A549 (cell line): ENCODE results near the gene TNRC6A. TPM values are rescaled to one million over a fixed set of nuclear protein-coding genes. Genes with fewer than 3 reads are reported as not detected.

Experiments used
- ATAC-seq, 2 experiments: fragments of 200-7000 bp in 1 of 2; fragments of >200 bp in 1 of 2; cut with Nextera tagmentation in 1 of 2; cut with Tn5 transposase in 1 of 2; 3 replicates each; pipeline versions ENCODE4 v1.8.0 to v1.9.1; 2018 to 2020; ENCODE audit warnings: mild to moderate bottlenecking in 1 of 2, moderate library complexity in 1 of 2
- CTCF ChIA-PET: fragments of 300-600 bp; sonication (Branson Sonifier 250); formaldehyde crosslinking; extraction: SDS; loops from one replicate; lab custom pipeline; 2021; ENCODE audit warnings: antibody characterized with exemption, inconsistent platforms; lab: Yijun Ruan, JAX
- POLR2A ChIA-PET: fragments of 350-600 bp; formaldehyde crosslinking; extraction: SDS; loops from one replicate; lab custom pipeline; 2021; ENCODE audit warnings: antibody characterized with exemption, inconsistent platforms; lab: Yijun Ruan, JAX
- DNase-seq, 2 experiments: peaks; one replicate each; pipeline versions ENCODE4 v3.0.0 to v3.0.0-alpha.2; 2011 to 2016; ENCODE audit warnings: low read depth in 1 of 2, low spot score in 1 of 2
- FAIRE-seq: peaks from 2 replicates; lab custom pipeline; 2011; peaks lifted over from hg19 to GRCh38; lab: Jason Lieb, UNC
- H3K27ac ChIP-seq, 2 experiments: fragments of >200 bp; sonication (Bioruptor Twin); formaldehyde crosslinking; 3 replicates each; pipeline ENCODE4 v1.5.1; 2016 to 2017
- H3K4me1 ChIP-seq: fragments of >200 bp; sonication (Bioruptor Twin); formaldehyde crosslinking; 3 replicates; pipeline ENCODE4 v1.6.1; 2016
- H3K4me2 ChIP-seq: fragments of >200 bp; sonication (Bioruptor Twin); formaldehyde crosslinking; 3 replicates; pipeline ENCODE4 v1.6.1; 2016
- H3K4me3 ChIP-seq: fragments of >200 bp; sonication (Bioruptor Twin); formaldehyde crosslinking; 3 replicates; pipeline ENCODE4 v1.5.1; 2016
- H3K9me3 ChIP-seq: fragments of >200 bp; sonication (Bioruptor Twin); formaldehyde crosslinking; 3 replicates; pipeline ENCODE4 v1.6.1; 2016
- ATOH8 ChIP-seq: fragments of 250-450 bp; sonication (Bioruptor Pico); IDR thresholded peaks from 2 replicates; pipeline ENCODE4 v1.5.0; 2020; ENCODE audit warnings: low read depth, mild to moderate bottlenecking, moderate library complexity
- CBX2 ChIP-seq: fragments of 200-600 bp; sonication (generic); IDR thresholded peaks from 2 replicates; pipeline ENCODE4 v1.6.1; 2016; ENCODE audit warnings: low read depth, mild to moderate bottlenecking, borderline replicate concordance
- CEBPB ChIP-seq, 2 experiments: fragments of >200 bp in 1 of 2; sonication (Bioruptor Twin) in 1 of 2; formaldehyde crosslinking in 1 of 2; IDR thresholded peaks; 2 replicates each; pipeline ENCODE4 v1.6.1; 2012 to 2016
- CHD2 ChIP-seq: fragments of 150-350 bp; IDR thresholded peaks from 2 replicates; pipeline ENCODE4 v1.6.1; 2014; ENCODE audit warnings: low read length; ENCODE audit not compliant: partially characterized antibody
- CHD4 ChIP-seq: fragments of 200-600 bp; sonication (generic); IDR thresholded peaks from 2 replicates; pipeline ENCODE4 v1.6.1; 2016; ENCODE audit warnings: antibody characterized with exemption, mild to moderate bottlenecking, borderline replicate concordance
- CTCF ChIP-seq: fragments of >200 bp; sonication (Bioruptor Twin); formaldehyde crosslinking; IDR thresholded peaks from 3 replicates; pipeline ENCODE4 v1.5.1; 2016
- E2F6 ChIP-seq: IDR thresholded peaks from 2 replicates; pipeline ENCODE4 v1.6.1; 2012; ENCODE audit warnings: low read depth, borderline replicate concordance
- EP300 ChIP-seq, 2 experiments: fragments of >200 bp; sonication (Bioruptor Twin); formaldehyde crosslinking; IDR thresholded peaks; 2 replicates in 1 of 2; 3 replicates in 1 of 2; pipeline ENCODE4 v1.6.1; 2016 to 2017
- ESRRA ChIP-seq: fragments of 150-350 bp; IDR thresholded peaks from 2 replicates; pipeline ENCODE4 v1.6.1; 2014; ENCODE audit warnings: mild to moderate bottlenecking, low read length, borderline replicate concordance
- FOSL2 ChIP-seq, 2 experiments: fragments of 450-650 bp in 1 of 2; fragments of >200 bp in 1 of 2; sonication (Bioruptor Twin) in 1 of 2; formaldehyde crosslinking; IDR thresholded peaks; 2 replicates each; pipeline versions ENCODE4 v1.5.0 to v1.6.1; 2016 to 2020; ENCODE audit warnings: mild to moderate bottlenecking in 1 of 2, moderate library complexity in 1 of 2
- FOXS1 ChIP-seq: fragments of 250-450 bp; sonication (Bioruptor Pico); IDR thresholded peaks from 2 replicates; pipeline ENCODE4 v1.5.0; 2020; ENCODE audit warnings: mild to moderate bottlenecking, moderate library complexity
- GATA3 ChIP-seq: IDR thresholded peaks from 2 replicates; pipeline ENCODE4 v1.6.1; 2012; ENCODE audit warnings: borderline replicate concordance
- HES2 ChIP-seq: fragments of >200 bp; sonication (Bioruptor Twin); formaldehyde crosslinking; IDR thresholded peaks from 2 replicates; pipeline ENCODE4 v1.6.1; 2016
- HEYL ChIP-seq: fragments of 250-450 bp; sonication (Bioruptor Pico); IDR thresholded peaks from 2 replicates; pipeline ENCODE4 v1.8.0; 2021; ENCODE audit warnings: mild to moderate bottlenecking, moderate library complexity
- HOXB13 ChIP-seq: fragments of 250-450 bp; sonication (Bioruptor Pico); IDR thresholded peaks from 2 replicates; pipeline ENCODE4 v1.5.0; 2020; ENCODE audit warnings: low read depth, mild to moderate bottlenecking, moderate library complexity
- HOXB5 ChIP-seq: fragments of 250-450 bp; sonication (Bioruptor Pico); IDR thresholded peaks from 2 replicates; pipeline ENCODE4 v1.5.0; 2020; ENCODE audit warnings: mild to moderate bottlenecking, moderate library complexity
- JUN ChIP-seq, 2 experiments: fragments of >200 bp; sonication (Bioruptor Twin); formaldehyde crosslinking; IDR thresholded peaks; 2 replicates in 1 of 2; 3 replicates in 1 of 2; pipeline ENCODE4 v1.6.1; 2016 to 2017
- JUNB ChIP-seq: fragments of >200 bp; sonication (Bioruptor Twin); formaldehyde crosslinking; IDR thresholded peaks from 2 replicates; pipeline ENCODE4 v1.6.1; 2016
- KDM1A ChIP-seq: fragments of 200-600 bp; sonication (generic); IDR thresholded peaks from 2 replicates; pipeline ENCODE4 v1.6.1; 2016; ENCODE audit warnings: low read depth, mild to moderate bottlenecking
- MAX ChIP-seq: IDR thresholded peaks from 2 replicates; pipeline ENCODE4 v1.6.1; 2012
- MYC ChIP-seq: IDR thresholded peaks from 2 replicates; pipeline ENCODE4 v1.6.1; 2012; ENCODE audit warnings: mild to moderate bottlenecking, inconsistent platforms, low read length, improper control_type of control experiment, borderline replicate concordance
- NFE2L2 ChIP-seq: fragments of 150-350 bp; conservative IDR thresholded peaks from 2 replicates; pipeline ENCODE4 v1.6.1; 2014; ENCODE audit warnings: low read length
- PBX3 ChIP-seq: IDR thresholded peaks from 2 replicates; pipeline ENCODE4 v1.6.1; 2012
- PHF8 ChIP-seq: fragments of 200-600 bp; sonication (generic); IDR thresholded peaks from 2 replicates; pipeline ENCODE4 v1.6.1; 2016; ENCODE audit warnings: low read depth, mild to moderate bottlenecking, antibody characterized with exemption, moderate library complexity, borderline replicate concordance
- POLR2A ChIP-seq: IDR thresholded peaks from 2 replicates; pipeline ENCODE4 v1.6.1; 2012; ENCODE audit warnings: mild to moderate bottlenecking, low read length
- RAD21 ChIP-seq, 2 experiments: fragments of >200 bp in 1 of 2; sonication (Bioruptor Twin) in 1 of 2; formaldehyde crosslinking in 1 of 2; IDR thresholded peaks in 1 of 2; conservative IDR thresholded peaks in 1 of 2; 2 replicates in 1 of 2; 3 replicates in 1 of 2; pipeline ENCODE4 v1.6.1; 2012 to 2018; ENCODE audit warnings: inconsistent platforms in 1 of 2
- RFX5 ChIP-seq: fragments of 450-650 bp; IDR thresholded peaks from 2 replicates; pipeline ENCODE4 v1.7.1; 2014; ENCODE audit warnings: antibody characterized with exemption, mild to moderate bottlenecking, moderate library complexity
- RNF2 ChIP-seq: fragments of 200-600 bp; sonication (generic); IDR thresholded peaks from 2 replicates; pipeline ENCODE4 v1.6.1; 2016; ENCODE audit warnings: low read depth, mild to moderate bottlenecking, antibody characterized with exemption, moderate library complexity, borderline replicate concordance
- SMC3 ChIP-seq: fragments of >200 bp; sonication (Bioruptor Twin); formaldehyde crosslinking; IDR thresholded peaks from 3 replicates; pipeline ENCODE4 v1.6.1; 2018; ENCODE audit warnings: inconsistent platforms
- SREBF2 ChIP-seq: fragments of 450-650 bp; IDR thresholded peaks from 2 replicates; pipeline ENCODE4 v1.6.1; 2014; ENCODE audit warnings: mild to moderate bottlenecking, moderate library complexity
- TP53 ChIP-seq: fragments of 250-450 bp; sonication (Bioruptor Pico); IDR thresholded peaks from 2 replicates; pipeline ENCODE4 v1.5.0; 2021; ENCODE audit warnings: mild to moderate bottlenecking, moderate library complexity
- ZNF302 ChIP-seq: fragments of 250-450 bp; sonication (Bioruptor Pico); IDR thresholded peaks from 2 replicates; pipeline ENCODE4 v1.9.0; 2021; ENCODE audit warnings: inconsistent platforms, mild to moderate bottlenecking, moderate library complexity
- WGBS: methylation state at CpG from one replicate; pipeline ENCODE4 v1.1.6; 2017; ENCODE audit errors: missing lambda C conversion rate; 5-methylcytosine and 5-hydroxymethylcytosine counted together
- polyA plus RNA-seq, 4 experiments: library from polyadenylated mRNA; depleted of rRNA in 3 of 4; stranded (reverse); fragments of >200 nt; fragmentation: RNase III in 1 of 4; extraction: RNeasy Plus Mini Kit Qiagen cat#74134 plus additional on column Dnase treatment in 1 of 4; gene quantifications; 2 replicates in 3 of 4; 3 replicates in 1 of 4; pipeline ENCODE4 v1.2.3, GENCODE V29; 2011 to 2017

The TNRC6A gene
- polyA plus RNA-seq, 2 of the 4 experiments (the other 2 are of a cell fraction): 26.7 to 51.6 TPM

GRCh38 chr16:24852281-24852721 is 122.8 kb downstream of the TNRC6A start:
- H3K4me3 ChIP-seq: no peak overlapping the region
- no peak for FAIRE-seq
- DNase-seq: peak in 1 of 2 experiments; percentile 80
- H3K27ac ChIP-seq: peak overlapping the region; percentile 83 to 89
- CTCF ChIA-PET: interaction anchor here (0.5 to 4.3 kb wide), 3 partner anchors 18 to 46 kb away, joined by 4 to 22 read pairs (median 4); no protein-coding TSS in a partner anchor
- H3K9me3 ChIP-seq: no peaks in the 10 kb centered on the region
- POLR2A ChIA-PET: no interaction called here
- TF ChIP-seq TP53 (no peak), RAD21 (conservative IDR thresholded peaks at IDR 0.05 in 1 of 2, IDR thresholded peaks at IDR 0.05 in 1 of 2) (0 out of 5 replicates have a peak, but pooled peaks of 1 of the 2 experiments have one; percentile 11), JUN (IDR thresholded peaks at IDR 0.05) (0 out of 5 replicates have a peak, but pooled peaks of 1 of the 2 experiments have one; percentile 34), SMC3 (0 out of 3 replicates have a peak, but pooled peaks have one; percentile 7), RFX5 (no peak)
- TF ChIP-seq, all 56 proteins: peak for 3
- Histone ChIP-seq H3K4me1 (peaks cover 86% of the 10 kb centered on the region), H3K4me2 (peak overlapping the region; percentile 75)
- 13% methylated on average over 8 of the region's 8 CpGs for WGBS
- peak; percentile 19 to 50; a peak in 3 of 6 replicates for ATAC-seq

GRCh38 chr16:24853169-24853824 is 123.8 kb downstream of the TNRC6A start:
- WGBS: 23% methylated on average over 8 of the region's 8 CpGs
- DNase-seq (no peak), FAIRE-seq (no peak), ATAC-seq (peak; percentile 4 to 16; a peak in 2 of 6 replicates)
- POLR2A ChIA-PET: interaction anchor here (1.0 to 1.1 kb wide), 2 partner anchors 13 to 19 kb away, joined by 3 to 4 read pairs; no protein-coding TSS in a partner anchor
- CTCF ChIA-PET: interaction anchor here (0.6 to 1.5 kb wide), 4 partner anchors 19 to 224 kb away, joined by 3 to 6 read pairs (median 4); no protein-coding TSS in a partner anchor
- H3K27ac ChIP-seq: peak overlapping the region; percentile 83 to 89
- no peaks in the 10 kb centered on the region for H3K9me3 ChIP-seq
- 0 out of 3 replicates have a peak overlapping the region, but pooled peaks have one; percentile 19 for H3K4me3 ChIP-seq
- H3K4me2 ChIP-seq: peak overlapping the region; percentile 75
- H3K4me1 ChIP-seq: peaks cover 76% of the 10 kb centered on the region
- TF ChIP-seq SREBF2: no peak
- no peak for TF ChIP-seq POLR2A
- no peak for TF ChIP-seq PBX3
- no peak for TF ChIP-seq CTCF
- no peak for TF ChIP-seq GATA3
- TF ChIP-seq CEBPB (IDR thresholded peaks at IDR 0.05): no peak
- no peak for TF ChIP-seq FOXS1
- TF ChIP-seq MYC: no peak
- TF ChIP-seq CHD4: peak; percentile 24; the same call in 1 of the 2 replicates
- TF ChIP-seq RNF2: no peak
- no peak for TF ChIP-seq JUNB
- no peak for TF ChIP-seq RAD21 (conservative IDR thresholded peaks at IDR 0.05 in 1 of 2, IDR thresholded peaks at IDR 0.05 in 1 of 2)
- TF ChIP-seq FOSL2 (IDR thresholded peaks at IDR 0.05): no peak
- TF ChIP-seq FOSL2 (CRISPR knock-in tag; IDR thresholded peaks at IDR 0.05): peak; percentile 60
- no peak; the same call in 1 of the 2 replicates for TF ChIP-seq KDM1A
- no peak for TF ChIP-seq TP53
- TF ChIP-seq ATOH8: no peak
- TF ChIP-seq EP300 (IDR thresholded peaks at IDR 0.05): no peak
- no peak for TF ChIP-seq SMC3
- TF ChIP-seq NFE2L2: no peak
- TF ChIP-seq CBX2: no peak
- no peak for TF ChIP-seq HEYL
- TF ChIP-seq CHD2: no peak
- TF ChIP-seq ESRRA: no peak
- TF ChIP-seq MAX: no peak
- TF ChIP-seq PHF8: no peak
- no peak for TF ChIP-seq HOXB13 (CRISPR knock-in tag)
- TF ChIP-seq E2F6: peak; percentile 83
- TF ChIP-seq ZNF302 (CRISPR knock-in tag): no peak
- TF ChIP-seq HOXB5 (CRISPR knock-in tag): no peak
- no peak for TF ChIP-seq HES2
- TF ChIP-seq RFX5: no peak
